HepG2 (cell line): ENCODE results near the gene TNP2. TPM values are rescaled to one million over a fixed set of nuclear protein-coding genes. Genes with fewer than 3 reads are reported as not detected.
A peak's percentile ranks its signal among the peaks of the same experiment; 100 is the strongest.

Source experiments
- ETV6 ChIP-seq: sonication (generic); formaldehyde crosslinking; conservative IDR thresholded peaks from 2 replicates; pipeline ENCODE4 v1.4.0; 2020; ENCODE audit warnings: missing genetic modification reagents
- KLF11 ChIP-seq: IDR thresholded peaks from 2 replicates; pipeline ENCODE4 v1.6.1; 2016; ENCODE audit warnings: missing compliant biosample characterization
- MXD4 ChIP-seq: IDR thresholded peaks from 2 replicates; pipeline ENCODE4 v1.6.1; 2016; ENCODE audit warnings: mild to moderate bottlenecking, missing biosample characterization, missing genetic modification reagents
- NFE2 ChIP-seq: sonication (generic); formaldehyde crosslinking; IDR thresholded peaks from 2 replicates; pipeline ENCODE4 v1.4.0; 2020; ENCODE audit warnings: missing genetic modification reagents
- ZNF136 ChIP-seq: sonication (generic); formaldehyde crosslinking; IDR thresholded peaks from 2 replicates; pipeline ENCODE4 v1.8.1; 2022; ENCODE audit warnings: low read depth, mild to moderate bottlenecking, moderate library complexity, missing genetic modification reagents
- ZNF446 ChIP-seq: sonication (generic); formaldehyde crosslinking; IDR thresholded peaks from 2 replicates; pipeline ENCODE4 v1.5.0; 2020; ENCODE audit warnings: mild to moderate bottlenecking, missing genetic modification reagents
- ZNF737 ChIP-seq: sonication (generic); formaldehyde crosslinking; IDR thresholded peaks from 2 replicates; pipeline ENCODE4 v1.5.0; 2020; ENCODE audit warnings: missing genetic modification reagents, mild to moderate bottlenecking, borderline replicate concordance
- ZNF781 ChIP-seq: sonication (generic); formaldehyde crosslinking; IDR thresholded peaks from 2 replicates; pipeline ENCODE4 v1.5.1; 2020; ENCODE audit warnings: borderline replicate concordance, mild to moderate bottlenecking, missing genetic modification reagents; ENCODE audit errors: not compliant biosample characterization
- polyA plus RNA-seq, 8 experiments: library from polyadenylated mRNA; depleted of rRNA in 3 of 8; stranded (reverse) in 7 of 8; unstranded in 1 of 8; fragments of >200 nt; fragmentation: Illumina TruSeq in 4 of 8; extraction: Trizol in 4 of 8; gene quantifications; 2 replicates each; pipeline versions ENCODE4 v1.2.1 to v1.2.3, GENCODE V29; 2011 to 2016; ENCODE audit warnings: low read depth in 4 of 8, missing spikeins in 1 of 8, mixed read lengths in 1 of 8; ENCODE audit not compliant: insufficient read depth in 1 of 8
- total RNA-seq, 5 experiments: library from RNA; depleted of rRNA; stranded (reverse); fragments of >200 nt; fragmentation: Illumina TruSeq; extraction: Trizol; gene quantifications; 2 replicates each; pipeline ENCODE4 v1.2.3, GENCODE V29; 2016; ENCODE audit warnings: low read depth in 1 of 5
- TF ChIP-seq, protein P1 (sequence below): sonication (generic); formaldehyde crosslinking; IDR thresholded peaks from 2 replicates; pipeline ENCODE4 v1.4.0; 2020; ENCODE audit warnings: mild to moderate bottlenecking, missing genetic modification reagents, borderline replicate concordance
- TF ChIP-seq, protein P2 (sequence below), 2 experiments: fragments of 450-650 bp in 1 of 2; sonication (generic) in 1 of 2; formaldehyde crosslinking; IDR thresholded peaks; 2 replicates each; pipeline versions ENCODE4 v1.5.0 to v1.8.0; 2020 to 2022; ENCODE audit warnings: mild to moderate bottlenecking in 1 of 2, missing genetic modification reagents in 1 of 2
- TF ChIP-seq, protein P3 (sequence below): IDR thresholded peaks from 2 replicates; pipeline ENCODE4 v1.6.1; 2016; ENCODE audit warnings: low read depth
- TF ChIP-seq, protein P4 (sequence below): sonication (generic); formaldehyde crosslinking; IDR thresholded peaks from 2 replicates; pipeline ENCODE4 v1.4.0; 2020; ENCODE audit warnings: missing genetic modification reagents, borderline replicate concordance
- TF ChIP-seq, protein P5 (sequence below): sonication (generic); formaldehyde crosslinking; IDR thresholded peaks from 2 replicates; pipeline ENCODE4 v1.4.0; 2020; ENCODE audit warnings: mild to moderate bottlenecking, missing genetic modification reagents
- TF ChIP-seq, protein P6 (sequence below): sonication (generic); formaldehyde crosslinking; IDR thresholded peaks from 2 replicates; pipeline ENCODE4 v1.8.0; 2022; ENCODE audit warnings: mild to moderate bottlenecking, missing genetic modification reagents; ENCODE audit not compliant: insufficient replicate concordance
- TF ChIP-seq, protein P7 (sequence below): sonication (generic); formaldehyde crosslinking; IDR thresholded peaks from 2 replicates; pipeline ENCODE4 v1.8.0; 2022; ENCODE audit warnings: mild to moderate bottlenecking, missing genetic modification reagents

Gene TNP2
- total and polyA plus RNA-seq, 2 of the 13 experiments (the other 11 are each of a cell fraction or from before 2014, with no cell fraction given): not detected

DNA sequence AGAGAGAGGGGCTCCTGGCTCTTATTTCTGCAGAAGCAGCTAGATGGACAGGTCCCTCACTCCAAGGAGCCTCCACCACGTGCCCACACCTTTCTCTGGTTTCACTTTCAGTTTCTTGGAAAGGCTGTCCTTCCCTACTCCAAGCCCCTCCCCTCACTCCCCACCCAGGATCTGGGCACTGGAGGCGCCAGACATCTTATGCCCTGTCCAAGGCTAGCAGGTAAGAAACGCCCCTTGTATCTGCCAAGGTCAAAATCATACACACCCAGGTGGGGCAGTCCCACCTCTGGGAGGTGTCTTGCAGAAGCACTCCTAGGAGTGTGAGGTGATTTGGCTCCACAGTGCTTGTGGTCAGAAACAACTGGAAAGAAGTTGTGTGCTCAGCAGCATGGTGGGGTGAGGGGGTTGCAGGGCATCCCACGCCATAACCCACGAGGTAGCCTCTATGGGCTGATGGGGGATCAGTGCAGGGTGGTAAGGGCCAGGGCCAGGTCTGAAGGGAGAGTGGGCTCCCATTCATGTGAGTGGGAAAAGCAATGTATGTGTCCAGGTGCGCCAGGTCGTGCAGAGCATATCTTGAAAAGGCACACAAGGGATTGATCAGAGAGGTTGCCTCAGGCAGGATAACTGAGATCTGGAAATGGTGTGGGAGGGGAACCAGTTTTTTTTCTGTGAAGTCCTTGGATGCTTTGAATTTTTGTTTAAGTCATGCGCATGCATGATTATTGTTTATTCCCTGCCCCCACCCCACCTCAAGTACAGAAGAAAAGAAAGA lies 43.8 kb upstream of the TNP2 start (continued):
- TF ChIP-seq, protein P1, sequence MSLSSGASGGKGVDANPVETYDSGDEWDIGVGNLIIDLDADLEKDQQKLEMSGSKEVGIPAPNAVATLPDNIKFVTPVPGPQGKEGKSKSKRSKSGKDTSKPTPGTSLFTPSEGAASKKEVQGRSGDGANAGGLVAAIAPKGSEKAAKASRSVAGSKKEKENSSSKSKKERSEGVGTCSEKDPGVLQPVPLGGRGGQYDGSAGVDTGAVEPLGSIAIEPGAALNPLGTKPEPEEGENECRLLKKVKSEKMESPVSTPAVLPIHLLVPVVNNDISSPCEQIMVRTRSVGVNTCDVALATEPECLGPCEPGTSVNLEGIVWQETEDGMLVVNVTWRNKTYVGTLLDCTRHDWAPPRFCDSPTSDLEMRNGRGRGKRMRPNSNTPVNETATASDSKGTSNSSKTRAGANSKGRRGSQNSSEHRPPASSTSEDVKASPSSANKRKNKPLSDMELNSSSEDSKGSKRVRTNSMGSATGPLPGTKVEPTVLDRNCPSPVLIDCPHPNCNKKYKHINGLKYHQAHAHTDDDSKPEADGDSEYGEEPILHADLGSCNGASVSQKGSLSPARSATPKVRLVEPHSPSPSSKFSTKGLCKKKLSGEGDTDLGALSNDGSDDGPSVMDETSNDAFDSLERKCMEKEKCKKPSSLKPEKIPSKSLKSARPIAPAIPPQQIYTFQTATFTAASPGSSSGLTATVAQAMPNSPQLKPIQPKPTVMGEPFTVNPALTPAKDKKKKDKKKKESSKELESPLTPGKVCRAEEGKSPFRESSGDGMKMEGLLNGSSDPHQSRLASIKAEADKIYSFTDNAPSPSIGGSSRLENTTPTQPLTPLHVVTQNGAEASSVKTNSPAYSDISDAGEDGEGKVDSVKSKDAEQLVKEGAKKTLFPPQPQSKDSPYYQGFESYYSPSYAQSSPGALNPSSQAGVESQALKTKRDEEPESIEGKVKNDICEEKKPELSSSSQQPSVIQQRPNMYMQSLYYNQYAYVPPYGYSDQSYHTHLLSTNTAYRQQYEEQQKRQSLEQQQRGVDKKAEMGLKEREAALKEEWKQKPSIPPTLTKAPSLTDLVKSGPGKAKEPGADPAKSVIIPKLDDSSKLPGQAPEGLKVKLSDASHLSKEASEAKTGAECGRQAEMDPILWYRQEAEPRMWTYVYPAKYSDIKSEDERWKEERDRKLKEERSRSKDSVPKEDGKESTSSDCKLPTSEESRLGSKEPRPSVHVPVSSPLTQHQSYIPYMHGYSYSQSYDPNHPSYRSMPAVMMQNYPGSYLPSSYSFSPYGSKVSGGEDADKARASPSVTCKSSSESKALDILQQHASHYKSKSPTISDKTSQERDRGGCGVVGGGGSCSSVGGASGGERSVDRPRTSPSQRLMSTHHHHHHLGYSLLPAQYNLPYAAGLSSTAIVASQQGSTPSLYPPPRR (CRISPR knock-in tag): 0 out of 2 replicates have a peak, but pooled peaks have one; percentile 33
- no peak; the same call in 1 of the 2 replicates for TF ChIP-seq MXD4 (CRISPR knock-in tag)
- TF ChIP-seq, protein P2, sequence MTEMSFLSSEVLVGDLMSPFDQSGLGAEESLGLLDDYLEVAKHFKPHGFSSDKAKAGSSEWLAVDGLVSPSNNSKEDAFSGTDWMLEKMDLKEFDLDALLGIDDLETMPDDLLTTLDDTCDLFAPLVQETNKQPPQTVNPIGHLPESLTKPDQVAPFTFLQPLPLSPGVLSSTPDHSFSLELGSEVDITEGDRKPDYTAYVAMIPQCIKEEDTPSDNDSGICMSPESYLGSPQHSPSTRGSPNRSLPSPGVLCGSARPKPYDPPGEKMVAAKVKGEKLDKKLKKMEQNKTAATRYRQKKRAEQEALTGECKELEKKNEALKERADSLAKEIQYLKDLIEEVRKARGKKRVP (CRISPR knock-in tag; IDR thresholded peaks at IDR 0.05): no peak; a peak in 1 of 4 replicates
- TF ChIP-seq, protein P3, sequence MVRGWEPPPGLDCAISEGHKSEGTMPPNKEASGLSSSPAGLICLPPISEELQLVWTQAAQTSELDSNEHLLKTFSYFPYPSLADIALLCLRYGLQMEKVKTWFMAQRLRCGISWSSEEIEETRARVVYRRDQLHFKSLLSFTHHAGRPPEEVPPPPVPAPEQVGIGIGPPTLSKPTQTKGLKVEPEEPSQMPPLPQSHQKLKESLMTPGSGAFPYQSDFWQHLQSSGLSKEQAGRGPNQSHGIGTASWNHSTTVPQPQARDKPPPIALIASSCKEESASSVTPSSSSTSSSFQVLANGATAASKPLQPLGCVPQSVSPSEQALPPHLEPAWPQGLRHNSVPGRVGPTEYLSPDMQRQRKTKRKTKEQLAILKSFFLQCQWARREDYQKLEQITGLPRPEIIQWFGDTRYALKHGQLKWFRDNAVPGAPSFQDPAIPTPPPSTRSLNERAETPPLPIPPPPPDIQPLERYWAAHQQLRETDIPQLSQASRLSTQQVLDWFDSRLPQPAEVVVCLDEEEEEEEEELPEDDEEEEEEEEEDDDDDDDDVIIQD (CRISPR knock-in tag): peak; percentile 35; the same call in 1 of the 2 replicates
- peak; percentile 64; the same call in 1 of the 2 replicates for TF ChIP-seq KLF11 (CRISPR knock-in tag)
- TF ChIP-seq, protein P4, sequence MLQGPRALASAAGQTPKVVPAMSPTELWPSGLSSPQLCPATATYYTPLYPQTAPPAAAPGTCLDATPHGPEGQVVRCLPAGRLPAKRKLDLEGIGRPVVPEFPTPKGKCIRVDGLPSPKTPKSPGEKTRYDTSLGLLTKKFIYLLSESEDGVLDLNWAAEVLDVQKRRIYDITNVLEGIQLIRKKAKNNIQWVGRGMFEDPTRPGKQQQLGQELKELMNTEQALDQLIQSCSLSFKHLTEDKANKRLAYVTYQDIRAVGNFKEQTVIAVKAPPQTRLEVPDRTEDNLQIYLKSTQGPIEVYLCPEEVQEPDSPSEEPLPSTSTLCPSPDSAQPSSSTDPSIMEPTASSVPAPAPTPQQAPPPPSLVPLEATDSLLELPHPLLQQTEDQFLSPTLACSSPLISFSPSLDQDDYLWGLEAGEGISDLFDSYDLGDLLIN (CRISPR knock-in tag): 0 out of 2 replicates have a peak, but pooled peaks have one; percentile 20
- 0 out of 2 replicates have a peak, but pooled peaks have one; percentile 53 for TF ChIP-seq ZNF737
- TF ChIP-seq ETV6: peak; percentile 75; the same call in 1 of the 2 replicates
- TF ChIP-seq ZNF446 (CRISPR knock-in tag): no peak
- TF ChIP-seq, protein P5, sequence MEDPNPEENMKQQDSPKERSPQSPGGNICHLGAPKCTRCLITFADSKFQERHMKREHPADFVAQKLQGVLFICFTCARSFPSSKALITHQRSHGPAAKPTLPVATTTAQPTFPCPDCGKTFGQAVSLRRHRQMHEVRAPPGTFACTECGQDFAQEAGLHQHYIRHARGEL: no peak
- peak; percentile 44 for TF ChIP-seq ZNF781 (CRISPR knock-in tag)
- TF ChIP-seq, protein P6, sequence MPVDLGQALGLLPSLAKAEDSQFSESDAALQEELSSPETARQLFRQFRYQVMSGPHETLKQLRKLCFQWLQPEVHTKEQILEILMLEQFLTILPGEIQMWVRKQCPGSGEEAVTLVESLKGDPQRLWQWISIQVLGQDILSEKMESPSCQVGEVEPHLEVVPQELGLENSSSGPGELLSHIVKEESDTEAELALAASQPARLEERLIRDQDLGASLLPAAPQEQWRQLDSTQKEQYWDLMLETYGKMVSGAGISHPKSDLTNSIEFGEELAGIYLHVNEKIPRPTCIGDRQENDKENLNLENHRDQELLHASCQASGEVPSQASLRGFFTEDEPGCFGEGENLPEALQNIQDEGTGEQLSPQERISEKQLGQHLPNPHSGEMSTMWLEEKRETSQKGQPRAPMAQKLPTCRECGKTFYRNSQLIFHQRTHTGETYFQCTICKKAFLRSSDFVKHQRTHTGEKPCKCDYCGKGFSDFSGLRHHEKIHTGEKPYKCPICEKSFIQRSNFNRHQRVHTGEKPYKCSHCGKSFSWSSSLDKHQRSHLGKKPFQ: no peak
- TF ChIP-seq, protein P7, sequence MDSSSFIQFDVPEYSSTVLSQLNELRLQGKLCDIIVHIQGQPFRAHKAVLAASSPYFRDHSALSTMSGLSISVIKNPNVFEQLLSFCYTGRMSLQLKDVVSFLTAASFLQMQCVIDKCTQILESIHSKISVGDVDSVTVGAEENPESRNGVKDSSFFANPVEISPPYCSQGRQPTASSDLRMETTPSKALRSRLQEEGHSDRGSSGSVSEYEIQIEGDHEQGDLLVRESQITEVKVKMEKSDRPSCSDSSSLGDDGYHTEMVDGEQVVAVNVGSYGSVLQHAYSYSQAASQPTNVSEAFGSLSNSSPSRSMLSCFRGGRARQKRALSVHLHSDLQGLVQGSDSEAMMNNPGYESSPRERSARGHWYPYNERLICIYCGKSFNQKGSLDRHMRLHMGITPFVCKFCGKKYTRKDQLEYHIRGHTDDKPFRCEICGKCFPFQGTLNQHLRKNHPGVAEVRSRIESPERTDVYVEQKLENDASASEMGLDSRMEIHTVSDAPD (CRISPR knock-in tag): no peak
- TF ChIP-seq NFE2 (CRISPR knock-in tag): 0 out of 2 replicates have a peak, but pooled peaks have one; percentile 29
- TF ChIP-seq ZNF136 (CRISPR knock-in tag): peak; percentile 92
